Right lung (tissue), 5 donors: ENCODE data around the gene ELP5. TPM values are rescaled to one million over a fixed set of nuclear protein-coding genes. Genes with fewer than 3 reads are reported as not detected.

Experiments used
- DNase-seq, 2 donors: peaks; one replicate each; pipeline ENCODE4 v3.0.0-alpha.2; 2013
- polyA plus RNA-seq, 5 donors: library from polyadenylated mRNA; unstranded; fragments of 120-200 nt; gene quantifications; one replicate each; pipeline versions ENCODE4 v1.2.1 to v1.2.3, GENCODE V29; 2013; ENCODE audit warnings: inconsistent platforms in 1 of 5, low replicate concordance in 1 of 5; ENCODE audit not compliant: insufficient read length in 5 of 5, insufficient read depth in 1 of 5

Gene ELP5
- polyA plus RNA-seq, 5 donors, result 36.6 to 49.7 (median 40.6) TPM

DNA sequence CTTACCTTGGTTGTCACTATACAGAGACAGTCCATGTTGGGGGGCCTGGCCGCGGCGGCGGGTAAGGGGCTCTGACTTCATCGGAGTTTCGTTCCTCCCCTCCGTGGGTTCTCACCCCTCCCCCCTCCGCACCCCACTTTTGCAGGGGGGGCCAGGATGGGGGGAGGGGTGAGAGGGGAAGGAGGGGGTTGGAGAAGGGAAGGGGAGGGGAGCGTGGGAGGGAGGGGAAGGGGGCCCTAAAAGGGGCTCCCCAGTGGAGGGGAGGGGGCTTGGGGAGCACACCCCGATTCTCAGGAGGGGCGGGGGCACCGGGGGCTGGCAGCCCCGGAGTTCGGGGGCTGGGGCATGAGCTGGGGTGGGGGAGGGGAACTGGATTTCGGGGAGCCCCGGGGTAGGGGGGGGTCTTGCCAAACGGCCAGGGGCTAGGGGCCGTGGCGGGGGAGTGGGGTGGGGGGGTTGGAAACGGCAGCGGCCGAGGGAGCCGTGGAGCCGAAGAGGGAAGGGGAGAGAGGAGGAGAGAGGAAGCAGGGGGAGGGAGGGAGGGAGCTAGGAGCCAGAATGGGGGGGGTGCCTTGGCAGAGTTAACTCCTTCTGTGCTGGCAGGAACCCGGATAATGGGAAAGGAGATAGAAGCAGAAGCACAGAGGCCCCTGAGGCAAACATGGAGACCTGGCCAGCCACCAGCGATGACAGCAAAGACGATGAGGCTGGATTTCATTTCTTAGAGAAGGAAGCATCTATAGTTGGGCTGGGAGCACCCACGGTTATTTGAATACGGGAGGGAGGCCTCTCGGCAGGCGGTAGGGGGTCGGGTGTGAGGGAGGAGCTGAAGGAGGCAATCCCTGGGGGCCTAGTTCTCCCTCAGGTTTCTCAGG is 34.7 kb upstream of the ELP5 start:
- peak; percentile 82 to 83 for DNase-seq

DNA sequence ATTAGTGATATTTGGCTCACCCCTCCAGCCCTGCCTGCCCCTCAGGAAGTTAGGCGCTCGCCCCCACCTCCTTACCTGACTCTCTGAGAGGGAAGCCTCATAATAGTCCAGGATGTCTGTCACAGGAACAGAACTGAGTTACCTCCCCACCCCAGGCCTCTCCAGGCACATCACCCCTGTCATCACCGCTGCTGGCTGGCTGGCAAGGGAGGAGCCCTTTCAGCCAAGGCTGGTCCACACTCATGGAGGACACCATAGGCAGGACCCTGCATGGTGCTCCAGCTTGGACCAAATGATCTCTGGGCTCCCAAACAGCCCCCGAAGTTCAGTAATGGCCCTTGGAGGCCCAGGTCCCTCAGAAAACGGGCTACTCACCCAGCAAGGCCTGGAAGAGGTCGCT is 33.8 kb upstream of the ELP5 start:
- no peak for DNase-seq

GRCh38 chr17:7218758-7219157 is 33.3 kb upstream of the ELP5 start:
- DNase-seq, result no peak

GRCh38 chr17:7219229-7219811 is 32.7 kb upstream of the ELP5 start:
- no peak for DNase-seq

- peak; percentile 83 to 86 for DNase-seq
These were observed 32.0 kb upstream of the ELP5 start, which contains the start of the genes ACADVL and DLG4 for GRCh38 chr17:7219812-7220592. TSS of gene ACADVL (plus strand) at chr17:7219938. CDS start at chr17:7219985, 47 bp downstream. TSS of gene DLG4 (minus strand) at chr17:7219836.

- DNase-seq, result no peak
These were observed 31.3 kb upstream of the ELP5 start for GRCh38 chr17:7220593-7221277.

- DNase-seq, result no peak
These were observed 30.5 kb upstream of the ELP5 start for GRCh38 chr17:7221278-7222092.

DNA sequence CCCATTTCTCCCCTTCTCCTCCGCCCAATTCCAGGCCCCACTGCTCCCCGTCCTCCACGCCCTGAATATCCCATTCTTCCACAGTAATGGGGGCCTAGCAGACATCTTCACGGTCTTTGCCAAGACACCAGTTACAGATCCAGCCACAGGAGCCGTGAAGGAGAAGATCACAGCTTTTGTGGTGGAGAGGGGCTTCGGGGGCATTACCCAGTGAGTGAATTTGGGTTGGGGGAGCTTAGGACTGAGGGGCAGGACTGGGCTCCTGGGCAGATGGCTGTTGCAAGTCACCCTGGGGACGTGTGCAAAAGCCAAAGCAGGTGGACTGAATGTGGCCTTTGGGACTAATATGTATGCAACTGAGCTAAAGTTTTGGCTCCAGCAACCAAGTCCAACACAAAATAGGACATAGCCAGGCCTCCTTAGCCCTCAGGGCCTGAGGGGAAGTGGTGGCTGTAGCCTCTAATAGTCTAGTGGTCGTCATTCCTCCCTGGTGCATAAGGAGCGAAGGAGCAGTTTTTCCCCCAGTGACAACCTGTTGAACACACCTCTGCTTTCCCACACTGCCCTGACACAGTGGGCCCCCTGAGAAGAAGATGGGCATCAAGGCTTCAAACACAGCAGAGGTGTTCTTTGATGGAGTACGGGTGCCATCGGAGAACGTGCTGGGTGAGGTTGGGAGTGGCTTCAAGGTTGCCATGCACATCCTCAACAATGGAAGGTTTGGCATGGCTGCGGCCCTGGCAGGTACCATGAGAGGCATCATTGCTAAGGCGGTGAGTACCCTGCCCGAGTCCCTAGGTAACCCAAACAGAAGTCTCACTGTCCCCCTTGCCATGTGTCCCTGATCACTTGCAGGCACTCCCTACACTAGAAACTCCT is 29.7 kb upstream of the ELP5 start:
- DNase-seq, result no peak

DNA sequence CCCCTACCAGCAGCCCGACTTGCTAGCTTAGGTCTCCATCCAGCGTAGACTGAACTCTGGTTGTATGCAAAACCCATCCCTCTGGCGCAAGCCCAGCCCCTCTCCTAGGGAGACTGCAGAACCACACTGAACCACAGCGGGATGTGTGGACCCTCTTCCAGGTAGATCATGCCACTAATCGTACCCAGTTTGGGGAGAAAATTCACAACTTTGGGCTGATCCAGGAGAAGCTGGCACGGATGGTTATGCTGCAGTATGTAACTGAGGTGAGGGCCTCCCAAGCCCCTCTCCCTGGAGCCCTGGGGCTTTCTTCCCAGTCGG is 29.1 kb upstream of the ELP5 start:
- no peak for DNase-seq

GRCh38 chr17:7223375-7223774 is 28.6 kb upstream of the ELP5 start:
- no peak for DNase-seq

DNA sequence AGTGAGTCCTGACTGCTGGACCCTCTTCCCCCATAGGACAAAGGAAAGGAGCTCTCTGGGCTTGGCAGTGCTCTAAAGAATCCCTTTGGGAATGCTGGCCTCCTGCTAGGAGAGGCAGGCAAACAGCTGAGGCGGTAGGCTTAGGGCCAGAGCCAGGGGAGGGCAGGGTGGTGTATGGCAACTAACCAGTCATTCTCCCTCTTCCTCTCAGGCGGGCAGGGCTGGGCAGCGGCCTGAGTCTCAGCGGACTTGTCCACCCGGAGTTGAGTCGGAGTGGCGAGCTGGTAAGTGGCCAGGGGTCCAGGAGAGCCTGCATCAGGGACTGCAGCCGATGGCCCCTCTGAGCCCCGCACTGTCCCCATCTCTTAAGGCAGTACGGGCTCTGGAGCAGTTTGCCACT is 27.9 kb upstream of the ELP5 start:
- no peak for DNase-seq

- no peak for DNase-seq
These were observed 27.3 kb upstream of the ELP5 start for GRCh38 chr17:7224661-7225111.

DNA sequence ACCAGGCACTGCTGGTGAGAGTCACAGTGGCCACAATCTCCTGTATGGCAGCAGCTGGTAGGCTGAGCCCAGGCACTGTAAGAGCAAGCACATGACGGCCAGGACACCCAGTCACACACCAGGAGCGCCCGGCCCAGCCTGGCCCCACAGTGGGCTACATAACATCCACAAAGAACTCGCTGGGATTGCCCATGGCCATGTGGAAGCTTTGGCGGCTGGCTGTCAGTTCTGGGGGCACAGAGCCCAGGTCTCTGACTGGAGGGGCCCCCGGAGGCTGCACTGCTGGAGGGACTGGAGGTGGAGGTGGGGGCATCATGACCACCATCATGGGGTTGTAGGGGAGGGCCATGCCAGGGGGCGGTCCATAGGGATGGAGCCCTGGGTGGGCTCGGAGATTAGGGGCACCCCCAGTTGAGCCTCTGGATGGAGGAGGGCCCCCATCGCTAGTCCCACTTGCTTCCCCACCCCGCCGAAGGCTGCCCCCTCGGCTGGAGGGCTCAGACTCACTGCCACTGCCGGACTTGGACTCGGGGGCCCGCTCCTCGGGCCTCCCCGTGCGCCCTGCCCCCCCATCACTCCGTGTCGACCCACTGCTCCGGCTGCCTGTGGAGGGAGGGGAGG is 26.2 kb upstream of the ELP5 start:
- no peak for DNase-seq

- no peak for DNase-seq
These were observed 25.0 kb upstream of the ELP5 start for GRCh38 chr17:7226721-7227710.

GRCh38 chr17:7228920-7229319 is 23.1 kb upstream of the ELP5 start:
- no peak for DNase-seq

DNA sequence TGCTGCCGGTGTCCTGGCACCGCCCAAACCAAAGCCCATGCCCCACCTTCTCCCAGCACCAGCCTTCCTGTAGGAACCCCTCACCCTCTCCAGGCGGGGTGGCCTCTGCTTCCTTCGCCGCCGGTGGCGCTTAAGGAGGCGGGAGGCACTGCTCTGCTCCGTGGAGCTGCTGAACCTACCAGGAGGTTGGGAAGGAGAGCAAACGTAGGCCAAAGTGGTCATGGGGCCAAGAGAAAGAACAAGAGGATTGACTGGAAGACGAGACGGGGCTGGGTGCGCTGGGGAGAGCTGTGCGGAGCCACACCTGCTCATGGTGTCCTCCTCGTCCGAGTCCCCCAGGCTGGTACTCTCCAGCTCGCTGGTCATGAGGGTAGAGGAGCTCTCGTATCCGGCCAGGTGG is 22.5 kb upstream of the ELP5 start:
- no peak for DNase-seq

- no peak for DNase-seq
These were observed 19.9 kb upstream of the ELP5 start for GRCh38 chr17:7232114-7232513.

DNA sequence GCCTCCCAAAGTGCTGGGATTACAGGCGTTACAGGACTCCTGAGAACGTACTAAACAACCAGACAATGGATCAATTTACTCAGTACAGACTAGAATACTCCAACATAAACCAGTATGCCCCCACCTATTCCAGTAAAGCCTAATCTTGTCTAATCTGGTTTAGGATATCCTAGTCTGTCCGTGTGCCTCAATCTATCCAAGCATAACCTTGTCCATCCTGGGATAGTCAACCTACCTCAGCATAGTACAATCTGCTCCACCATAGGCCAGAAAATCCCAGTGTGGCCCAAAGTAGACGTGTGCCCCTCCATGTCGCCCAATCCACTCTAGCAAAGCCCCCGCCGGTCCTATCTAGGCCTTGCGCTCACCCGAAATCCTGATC is 18.3 kb upstream of the ELP5 start:
- DNase-seq, result no peak
